ENCODE measurements around the gene SLC23A2.

SLC23A2 gene

DNA sequence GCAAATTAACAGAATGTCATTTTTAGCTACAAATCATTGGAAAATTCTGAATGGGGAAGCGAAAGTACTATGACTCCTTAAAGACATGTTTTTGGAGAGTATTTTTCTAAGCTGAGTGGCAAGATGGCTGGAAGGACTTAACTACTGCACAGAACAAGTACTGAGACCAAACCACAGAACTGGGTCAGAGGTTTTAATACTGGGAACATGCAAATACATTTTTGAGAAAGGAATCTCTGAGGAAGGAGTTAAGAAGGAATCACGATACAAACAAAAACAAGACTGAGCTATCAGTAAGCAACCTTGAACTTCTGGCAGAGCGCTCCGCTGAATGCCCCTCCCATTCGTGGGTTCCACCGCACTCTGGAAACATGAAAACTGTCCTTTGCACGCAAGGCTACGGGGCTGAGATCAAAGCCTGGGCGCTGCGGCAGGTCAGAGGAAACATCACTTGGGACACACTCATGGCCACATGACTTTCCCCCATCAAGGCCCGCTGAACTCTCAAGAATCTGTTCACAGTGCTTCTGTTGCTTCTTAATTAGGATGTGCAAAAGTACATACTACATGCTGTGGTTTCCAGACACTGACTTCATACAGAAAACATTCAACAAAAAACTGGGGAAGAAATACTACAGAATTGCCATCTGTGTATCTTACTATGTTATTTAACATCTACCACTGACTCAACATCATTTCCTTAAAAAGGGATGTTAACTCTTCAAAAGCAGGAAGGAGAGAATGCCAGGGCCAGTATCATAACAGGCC lies 27.8 kb downstream of the SLC23A2 start:
- Histone ChIP-seq H3K4me3 (ENCODE audit: low read length) (peak overlapping the region; percentile 67), H3K9ac (ENCODE audit: low read length) (peak overlapping the region; percentile 22), H4K20me1 (ENCODE audit: insufficient read depth, low read length) (peaks cover 5% of the 10 kb centered on the region), H3K79me2 (ENCODE audit: low read length) (peaks cover 45% of the 10 kb centered on the region), H3K9me3 (ENCODE audit: insufficient read depth, low read length) (no peaks in the 10 kb centered on the region), H2AFZ (ENCODE audit: low read depth, low read length) (no peak overlapping the region), H3K27ac (ENCODE audit: low read length) (peak overlapping the region; percentile 20), H3K4me1 (ENCODE audit: low read length) (peaks cover 29% of the 10 kb centered on the region), H3K4me2 (ENCODE audit: low read length) (peak overlapping the region; percentile 77), H3K27me3 (ENCODE audit: low read depth, low read length) (no peaks in the 10 kb centered on the region), H3K36me3 (replicated peaks; ENCODE audit: low read depth, low read length) (peaks cover 4% of the 10 kb centered on the region)
- TF ChIP-seq, protein P1, sequence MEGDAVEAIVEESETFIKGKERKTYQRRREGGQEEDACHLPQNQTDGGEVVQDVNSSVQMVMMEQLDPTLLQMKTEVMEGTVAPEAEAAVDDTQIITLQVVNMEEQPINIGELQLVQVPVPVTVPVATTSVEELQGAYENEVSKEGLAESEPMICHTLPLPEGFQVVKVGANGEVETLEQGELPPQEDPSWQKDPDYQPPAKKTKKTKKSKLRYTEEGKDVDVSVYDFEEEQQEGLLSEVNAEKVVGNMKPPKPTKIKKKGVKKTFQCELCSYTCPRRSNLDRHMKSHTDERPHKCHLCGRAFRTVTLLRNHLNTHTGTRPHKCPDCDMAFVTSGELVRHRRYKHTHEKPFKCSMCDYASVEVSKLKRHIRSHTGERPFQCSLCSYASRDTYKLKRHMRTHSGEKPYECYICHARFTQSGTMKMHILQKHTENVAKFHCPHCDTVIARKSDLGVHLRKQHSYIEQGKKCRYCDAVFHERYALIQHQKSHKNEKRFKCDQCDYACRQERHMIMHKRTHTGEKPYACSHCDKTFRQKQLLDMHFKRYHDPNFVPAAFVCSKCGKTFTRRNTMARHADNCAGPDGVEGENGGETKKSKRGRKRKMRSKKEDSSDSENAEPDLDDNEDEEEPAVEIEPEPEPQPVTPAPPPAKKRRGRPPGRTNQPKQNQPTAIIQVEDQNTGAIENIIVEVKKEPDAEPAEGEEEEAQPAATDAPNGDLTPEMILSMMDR (IDR thresholded peaks at IDR 0.05; ENCODE audit: low read depth, low read length), result no peak
- no peak for TF ChIP-seq EZH2phosphoT487 (IDR thresholded peaks at IDR 0.05; ENCODE audit: low read depth)

DNA sequence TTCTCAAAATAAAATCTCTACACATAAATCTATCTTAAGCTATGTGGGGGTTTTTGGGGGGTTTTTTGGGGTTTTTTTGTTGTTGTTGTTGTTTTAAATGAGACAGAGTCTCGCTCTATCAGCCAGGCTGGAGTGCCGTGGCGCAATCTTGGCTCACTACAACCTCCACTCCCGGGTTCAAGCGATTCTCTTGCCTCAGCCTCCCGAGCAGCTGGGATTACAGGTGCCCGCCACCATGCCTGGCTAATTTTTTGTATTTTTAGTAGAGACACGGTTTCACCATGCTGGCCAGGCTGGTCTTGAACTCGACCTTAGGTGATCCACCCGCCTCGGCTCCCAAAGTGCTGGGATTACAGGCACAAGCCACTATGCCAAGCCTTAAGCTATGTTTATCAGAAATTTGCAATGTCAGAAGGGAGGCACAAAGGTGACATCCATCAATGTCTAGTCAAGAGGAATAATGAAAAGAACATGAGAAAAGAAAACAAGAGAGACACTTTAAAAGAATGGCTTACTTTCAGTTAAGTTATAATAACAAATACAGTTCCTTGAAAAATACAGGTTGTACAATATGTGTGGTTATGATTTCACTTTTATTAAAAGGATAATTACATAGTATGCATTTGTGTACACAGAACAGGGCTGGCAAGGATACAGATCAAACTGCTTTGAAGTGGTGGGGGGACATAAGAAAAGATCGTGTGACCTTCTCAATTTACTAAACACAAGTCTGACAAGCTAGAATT lies 28.6 kb downstream of the SLC23A2 start:
- Histone ChIP-seq H3K9ac (ENCODE audit: low read length) (peak overlapping the region; percentile 22), H3K36me3 (replicated peaks; ENCODE audit: low read depth, low read length) (peaks cover 10% of the 10 kb centered on the region), H3K9me3 (ENCODE audit: insufficient read depth, low read length) (no peaks in the 10 kb centered on the region), H3K79me2 (ENCODE audit: low read length) (peaks cover 37% of the 10 kb centered on the region), H3K27ac (ENCODE audit: low read length) (peak overlapping the region; percentile 20; the same call in 1 of the 2 replicates), H3K4me2 (ENCODE audit: low read length) (peak overlapping the region; percentile 77), H4K20me1 (ENCODE audit: insufficient read depth, low read length) (no peaks in the 10 kb centered on the region), H3K27me3 (ENCODE audit: low read depth, low read length) (no peaks in the 10 kb centered on the region), H3K4me1 (ENCODE audit: low read length) (peaks cover 29% of the 10 kb centered on the region), H3K4me3 (ENCODE audit: low read length) (peak overlapping the region; percentile 67), H2AFZ (ENCODE audit: low read depth, low read length) (no peak overlapping the region)
- TF ChIP-seq EZH2phosphoT487 (IDR thresholded peaks at IDR 0.05; ENCODE audit: low read depth), result no peak

DNA sequence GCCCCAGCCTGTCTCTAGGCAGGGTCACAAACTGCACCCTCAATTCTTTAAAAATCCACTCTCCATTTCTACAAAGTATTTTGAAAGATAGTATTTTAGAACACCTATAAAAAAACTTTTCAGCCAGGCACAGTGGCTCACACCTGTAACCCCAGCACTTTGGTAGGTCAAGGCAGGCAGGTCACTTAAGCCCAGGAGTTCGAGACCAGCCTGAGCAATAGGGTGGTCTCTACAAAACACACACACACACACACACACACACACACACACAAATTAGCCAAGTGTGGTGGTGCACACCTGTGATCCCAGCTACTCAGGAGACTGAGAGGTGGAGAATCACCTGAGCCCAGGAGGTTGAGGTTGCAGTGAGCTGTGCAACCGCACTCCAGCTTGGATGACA lies 30.2 kb downstream of the SLC23A2 start:
- H3K9ac ChIP-seq (ENCODE audit: low read length), result no peak overlapping the region
- H4K20me1 ChIP-seq (ENCODE audit: insufficient read depth, low read length), result no peaks in the 10 kb centered on the region
- H3K36me3 ChIP-seq (replicated peaks; ENCODE audit: low read depth, low read length), result peaks cover 14% of the 10 kb centered on the region
- H3K27me3 ChIP-seq (ENCODE audit: low read depth, low read length), result no peaks in the 10 kb centered on the region
- no peak overlapping the region for H3K27ac ChIP-seq (ENCODE audit: low read length)
- H3K79me2 ChIP-seq (ENCODE audit: low read length), result peaks cover 28% of the 10 kb centered on the region
- no peaks in the 10 kb centered on the region for H3K9me3 ChIP-seq (ENCODE audit: insufficient read depth, low read length)
- no peak overlapping the region for H2AFZ ChIP-seq (ENCODE audit: low read depth, low read length)
- TF ChIP-seq, protein P1 (IDR thresholded peaks at IDR 0.05; ENCODE audit: low read depth, low read length), result no peak
- no peak for TF ChIP-seq EZH2phosphoT487 (IDR thresholded peaks at IDR 0.05; ENCODE audit: low read depth)
- no peak overlapping the region for H3K4me3 ChIP-seq (ENCODE audit: low read length)
- peaks cover 29% of the 10 kb centered on the region for H3K4me1 ChIP-seq (ENCODE audit: low read length)
- H3K4me2 ChIP-seq (ENCODE audit: low read length), result no peak overlapping the region

DNA sequence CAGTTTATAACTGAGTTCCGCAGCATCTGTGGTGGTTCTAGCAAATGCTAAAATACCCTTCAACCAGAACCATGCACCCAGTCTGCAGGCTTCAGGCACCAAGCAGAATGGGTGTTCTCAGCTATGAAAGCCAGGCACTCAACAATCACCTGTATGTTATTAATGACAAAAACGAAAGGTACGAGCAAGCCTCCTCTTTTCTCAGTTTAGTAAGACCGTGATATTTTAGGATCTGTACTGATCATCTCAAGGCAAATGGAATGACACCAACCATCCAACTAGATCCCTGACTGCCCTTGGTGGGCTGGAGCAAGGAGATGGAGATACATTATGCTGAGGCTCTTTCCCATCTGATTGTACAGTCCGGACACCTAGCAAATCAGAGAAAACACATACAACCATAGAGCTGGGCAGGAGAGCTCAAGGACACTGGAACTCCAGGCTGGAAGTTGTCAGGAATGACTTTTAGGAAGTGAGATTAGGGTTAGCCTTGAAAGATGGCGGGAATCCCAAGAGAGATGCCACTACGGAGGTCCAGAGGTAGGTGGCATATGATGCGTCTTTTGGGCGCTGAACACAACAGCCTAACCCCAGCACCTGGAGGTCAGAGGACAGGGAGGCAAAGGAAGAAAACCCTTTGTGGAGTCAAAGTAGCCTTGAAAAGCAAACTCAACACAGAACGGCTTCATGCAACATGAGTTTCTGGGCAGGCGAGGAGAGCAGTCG lies 33.4 kb downstream of the SLC23A2 start:
- Histone ChIP-seq H3K4me3 (ENCODE audit: low read length) (no peak overlapping the region), H3K9me3 (ENCODE audit: insufficient read depth, low read length) (no peaks in the 10 kb centered on the region), H3K4me2 (ENCODE audit: low read length) (no peak overlapping the region), H3K27me3 (ENCODE audit: low read depth, low read length) (no peaks in the 10 kb centered on the region), H3K9ac (ENCODE audit: low read length) (no peak overlapping the region), H3K36me3 (replicated peaks; ENCODE audit: low read depth, low read length) (peaks cover 14% of the 10 kb centered on the region), H4K20me1 (ENCODE audit: insufficient read depth, low read length) (no peaks in the 10 kb centered on the region), H3K27ac (ENCODE audit: low read length) (no peak overlapping the region), H3K79me2 (ENCODE audit: low read length) (peaks cover 12% of the 10 kb centered on the region), H2AFZ (ENCODE audit: low read depth, low read length) (no peak overlapping the region), H3K4me1 (ENCODE audit: low read length) (peaks cover 12% of the 10 kb centered on the region)
- TF ChIP-seq, protein P1 (IDR thresholded peaks at IDR 0.05; ENCODE audit: low read depth, low read length), result no peak
- no peak for TF ChIP-seq EZH2phosphoT487 (IDR thresholded peaks at IDR 0.05; ENCODE audit: low read depth)
